ENCODE results near the gene NFE2L3.
"Not testable (repeated sequence)": the region's sequence is repeated elsewhere in the genome, so short reads cannot be mapped to it uniquely, and the experiment has no call there.

The NFE2L3 gene

GRCh38 chr7:26151953-26152781, at the start of gene NFE2L3:
Gene NFE2L3 (plus strand): TSS chr7:26152198. CDS start chr7:26152499, 301 bp downstream.
- no peak for DNase-seq (ENCODE audit: low read depth)

- DNase-seq (ENCODE audit: low read depth) = no peak
Measured at GRCh38 chr7:26103596-26103995, 48.4 kb upstream of the NFE2L3 start.

- DNase-seq (ENCODE audit: low read depth) = no peak
Measured at GRCh38 chr7:26105236-26105635, 46.8 kb upstream of the NFE2L3 start.

- DNase-seq (ENCODE audit: low read depth) = no peak
Measured at GRCh38 chr7:26105931-26106330, 46.1 kb upstream of the NFE2L3 start.

GRCh38 chr7:26112203-26112740, 39.7 kb upstream of the NFE2L3 start:
- no peak for DNase-seq (ENCODE audit: low read depth)

GRCh38 chr7:26115650-26116049, 36.3 kb upstream of the NFE2L3 start:
- DNase-seq (ENCODE audit: low read depth) = no peak

- no peak for DNase-seq (ENCODE audit: low read depth)
Measured at GRCh38 chr7:26117142-26117807, 34.7 kb upstream of the NFE2L3 start.

- DNase-seq (ENCODE audit: low read depth) = no peak
Measured at GRCh38 chr7:26117970-26118369, 34.0 kb upstream of the NFE2L3 start.

- DNase-seq (ENCODE audit: low read depth) = no peak
Measured at GRCh38 chr7:26122745-26123144, 29.3 kb upstream of the NFE2L3 start.

GRCh38 chr7:26124775-26125174, 27.2 kb upstream of the NFE2L3 start:
- DNase-seq (ENCODE audit: low read depth) = not testable (repeated sequence)

GRCh38 chr7:26127411-26127810, 24.6 kb upstream of the NFE2L3 start:
- no peak for DNase-seq (ENCODE audit: low read depth)

GRCh38 chr7:26131056-26131589, 20.9 kb upstream of the NFE2L3 start:
- DNase-seq (ENCODE audit: low read depth) = no peak

GRCh38 chr7:26135076-26135475, 16.9 kb upstream of the NFE2L3 start:
- DNase-seq (ENCODE audit: low read depth) = no peak

GRCh38 chr7:26135551-26135950, 16.4 kb upstream of the NFE2L3 start:
- DNase-seq (ENCODE audit: low read depth) = no peak

- no peak for DNase-seq (ENCODE audit: low read depth)
Measured at GRCh38 chr7:26136831-26137230, 15.2 kb upstream of the NFE2L3 start.

GRCh38 chr7:26140380-26140779, 11.6 kb upstream of the NFE2L3 start:
- no peak for DNase-seq (ENCODE audit: low read depth)

GRCh38 chr7:26141077-26141476, 10.9 kb upstream of the NFE2L3 start:
- no peak for DNase-seq (ENCODE audit: low read depth)

- peak; percentile 25 for DNase-seq (ENCODE audit: low read depth)
Measured at GRCh38 chr7:26143298-26144048, 8.5 kb upstream of the NFE2L3 start.

GRCh38 chr7:26144184-26145080, 7.6 kb upstream of the NFE2L3 start:
- DNase-seq (ENCODE audit: low read depth) = no peak

- DNase-seq (ENCODE audit: low read depth) = no peak
Measured at GRCh38 chr7:26145238-26145637, 6.8 kb upstream of the NFE2L3 start.

GRCh38 chr7:26147030-26147429, 5.0 kb upstream of the NFE2L3 start:
- peak; percentile 17 for DNase-seq (ENCODE audit: low read depth)

All from stromal cell of bone marrow (primary cell).